ENCODE results near the gene EFCAB7.

DNA sequence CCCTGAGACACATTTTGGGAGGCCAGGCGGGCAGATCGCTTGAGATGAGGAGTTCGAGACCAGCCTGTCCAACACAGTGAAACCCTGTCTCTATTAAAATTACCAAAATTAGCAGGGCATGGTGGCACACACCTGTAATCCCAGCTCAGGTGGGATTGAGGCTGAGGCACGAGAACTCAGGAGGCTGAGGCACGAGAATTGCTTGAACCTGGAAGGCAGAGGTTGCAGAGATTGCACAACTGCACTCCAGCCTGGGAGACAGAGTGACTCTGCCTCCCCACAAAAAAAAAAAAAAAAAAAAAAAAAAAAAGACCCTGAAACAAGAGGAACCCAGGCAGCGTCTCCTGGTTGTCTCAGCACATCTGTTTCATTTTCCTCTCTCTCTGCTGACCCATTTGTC, 94.1 kb downstream of the EFCAB7 start:
- TF ChIP-seq, protein P1, sequence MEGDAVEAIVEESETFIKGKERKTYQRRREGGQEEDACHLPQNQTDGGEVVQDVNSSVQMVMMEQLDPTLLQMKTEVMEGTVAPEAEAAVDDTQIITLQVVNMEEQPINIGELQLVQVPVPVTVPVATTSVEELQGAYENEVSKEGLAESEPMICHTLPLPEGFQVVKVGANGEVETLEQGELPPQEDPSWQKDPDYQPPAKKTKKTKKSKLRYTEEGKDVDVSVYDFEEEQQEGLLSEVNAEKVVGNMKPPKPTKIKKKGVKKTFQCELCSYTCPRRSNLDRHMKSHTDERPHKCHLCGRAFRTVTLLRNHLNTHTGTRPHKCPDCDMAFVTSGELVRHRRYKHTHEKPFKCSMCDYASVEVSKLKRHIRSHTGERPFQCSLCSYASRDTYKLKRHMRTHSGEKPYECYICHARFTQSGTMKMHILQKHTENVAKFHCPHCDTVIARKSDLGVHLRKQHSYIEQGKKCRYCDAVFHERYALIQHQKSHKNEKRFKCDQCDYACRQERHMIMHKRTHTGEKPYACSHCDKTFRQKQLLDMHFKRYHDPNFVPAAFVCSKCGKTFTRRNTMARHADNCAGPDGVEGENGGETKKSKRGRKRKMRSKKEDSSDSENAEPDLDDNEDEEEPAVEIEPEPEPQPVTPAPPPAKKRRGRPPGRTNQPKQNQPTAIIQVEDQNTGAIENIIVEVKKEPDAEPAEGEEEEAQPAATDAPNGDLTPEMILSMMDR (IDR thresholded peaks at IDR 0.05; ENCODE audit: low read depth, low read length), result no peak
- TF ChIP-seq EZH2phosphoT487 (IDR thresholded peaks at IDR 0.05; ENCODE audit: low read depth), result no peak

Data from OCI-LY3 (cell line).